WTC11 (cell line): ENCODE measurements around the gene KLF11. TPM values are rescaled to one million over a fixed set of nuclear protein-coding genes. Genes with fewer than 3 reads are reported as not detected.

Source experiments
- total RNA-seq: library from RNA; stranded (reverse); gene quantifications from 3 replicates; pipeline ENCODE4 v1.2.3, GENCODE V29; 2021

KLF11 gene
- total RNA-seq, 1 experiment from 2014 or later: 8.8 TPM

Other genes with a start within 250 kb of the KLF11 start
- gene TAF1B, start 200.1 kb upstream of the KLF11 start, total RNA-seq: 27.0 to 31.2 TPM (median 28.8 TPM) in 3 replicates
- gene GRHL1, start 91.9 kb upstream of the KLF11 start, total RNA-seq: 2.7 to 5.0 TPM (median 4.7 TPM) in 3 replicates
- 0.85 to 1.2 TPM (median 1.1 TPM) in 3 replicates for gene CYS1, start 36.9 kb downstream of the KLF11 start, total RNA-seq
- gene RRM2, start 79.2 kb downstream of the KLF11 start, total RNA-seq: 119 to 129 TPM (median 126 TPM) in 3 replicates